Jurkat, Clone E6-1 (cell line): ENCODE data around the gene TSPAN11.

Experiments
- DNase-seq: peaks from one replicate; pipeline ENCODE4 v3.0.0-alpha.2; 2011; ENCODE audit warnings: low read depth, low spot score
- H3K4me3 ChIP-seq: 2 replicates; pipeline ENCODE4 v1.5.1; 2011; ENCODE audit warnings: mild to moderate bottlenecking, low read length, control low read depth, moderate library complexity

The TSPAN11 gene

GRCh38 chr12:30909349-30910037, 17.1 kb upstream of the TSPAN11 start:
- H3K4me3 ChIP-seq: no peak overlapping the region
- DNase-seq: no peak

- no peak for DNase-seq
- H3K4me3 ChIP-seq: no peak overlapping the region
Observed at GRCh38 chr12:30910038-30910350, 16.6 kb upstream of the TSPAN11 start.

GRCh38 chr12:30911207-30911606, 15.3 kb upstream of the TSPAN11 start:
- no peak for DNase-seq

GRCh38 chr12:30913323-30913722, 13.2 kb upstream of the TSPAN11 start:
- DNase-seq: no peak

More at GRCh38 chr12:30911207-30911606, 15.3 kb upstream of the TSPAN11 start:
- H3K4me3 ChIP-seq: no peak overlapping the region

GRCh38 chr12:30914986-30915591, 11.5 kb upstream of the TSPAN11 start:
- no peak for DNase-seq
- no peak overlapping the region for H3K4me3 ChIP-seq

More at GRCh38 chr12:30913323-30913722, 13.2 kb upstream of the TSPAN11 start:
- H3K4me3 ChIP-seq: no peak overlapping the region

GRCh38 chr12:30923057-30923456, 3.5 kb upstream of the TSPAN11 start:
- no peak overlapping the region for H3K4me3 ChIP-seq
- DNase-seq: no peak

- no peak overlapping the region for H3K4me3 ChIP-seq
- DNase-seq: no peak
Observed at GRCh38 chr12:30925607-30926242, 823 bp upstream of the TSPAN11 start.

GRCh38 chr12:30927222-30927611, 669 bp downstream of the TSPAN11 start:
- H3K4me3 ChIP-seq: no peak overlapping the region
- no peak for DNase-seq

- DNase-seq: no peak
- H3K4me3 ChIP-seq: no peak overlapping the region
Observed at GRCh38 chr12:30928356-30929244, 2.1 kb downstream of the TSPAN11 start.

GRCh38 chr12:30930238-30930637, 3.7 kb downstream of the TSPAN11 start:
- H3K4me3 ChIP-seq: no peak overlapping the region
- no peak for DNase-seq

- H3K4me3 ChIP-seq: no peak overlapping the region
- DNase-seq: no peak
Observed at GRCh38 chr12:30930641-30931040, 4.1 kb downstream of the TSPAN11 start.

- no peak for DNase-seq
- no peak overlapping the region for H3K4me3 ChIP-seq
Observed at GRCh38 chr12:30932881-30933280, 6.3 kb downstream of the TSPAN11 start.

- no peak for DNase-seq
- no peak overlapping the region for H3K4me3 ChIP-seq
Observed at GRCh38 chr12:30934811-30935210, 8.3 kb downstream of the TSPAN11 start.

GRCh38 chr12:30936036-30936435, 9.5 kb downstream of the TSPAN11 start:
- no peak for DNase-seq
- H3K4me3 ChIP-seq: no peak overlapping the region

GRCh38 chr12:30939234-30939633, 12.7 kb downstream of the TSPAN11 start:
- no peak for DNase-seq
- no peak overlapping the region for H3K4me3 ChIP-seq

GRCh38 chr12:30942486-30942885, 15.9 kb downstream of the TSPAN11 start:
- H3K4me3 ChIP-seq: no peak overlapping the region
- no peak for DNase-seq

GRCh38 chr12:30942936-30943335, 16.4 kb downstream of the TSPAN11 start:
- DNase-seq: no peak

GRCh38 chr12:30945443-30946164, 19.1 kb downstream of the TSPAN11 start:
- no peak overlapping the region for H3K4me3 ChIP-seq

More at GRCh38 chr12:30942936-30943335, 16.4 kb downstream of the TSPAN11 start:
- H3K4me3 ChIP-seq: no peak overlapping the region

GRCh38 chr12:30952015-30952414, 25.5 kb downstream of the TSPAN11 start:
- no peak for DNase-seq
- no peak overlapping the region for H3K4me3 ChIP-seq

More at GRCh38 chr12:30945443-30946164, 19.1 kb downstream of the TSPAN11 start:
- DNase-seq: no peak
